Activated CD4-positive, alpha-beta T cell treated with anti-CD3 and anti-CD28 coated beads for 36 hours (primary cell): Measurements from ENCODE around the gene KCTD20. TPM values are rescaled to one million over a fixed set of nuclear protein-coding genes. Genes with fewer than 3 reads are reported as not detected.

Experiments
- ATAC-seq: fragments of 200-7000 bp; cut with Tn5 transposase; one replicate; pipeline ENCODE4 v1.10.0; 2021; ENCODE audit warnings: mild to moderate bottlenecking, moderate library complexity
- CTCF ChIA-PET: fragments of 350-600 bp; sonication (Branson Sonifier 250); formaldehyde crosslinking; loops from one replicate; lab custom pipeline; 2021; ENCODE audit warnings: antibody characterized with exemption; lab: Charles Lee
- POLR2A ChIA-PET: fragments of 350-600 bp; sonication (Branson Sonifier 250); formaldehyde crosslinking; loops from one replicate; lab custom pipeline; 2021; ENCODE audit warnings: antibody characterized with exemption, inconsistent platforms; lab: Charles Lee
- DNase-seq: peaks from one replicate; pipeline ENCODE4 v3.0.0-alpha.2; 2020
- H3K27ac Mint-ChIP-seq: one replicate; pipeline ENCODE4 v1.8.0; 2021; ENCODE audit warnings: mixed read lengths
- H3K27me3 Mint-ChIP-seq: one replicate; pipeline ENCODE4 v1.8.0; 2021; ENCODE audit warnings: mixed read lengths
- H3K36me3 Mint-ChIP-seq: one replicate; pipeline ENCODE4 v1.8.0; 2021; ENCODE audit warnings: low read depth, mixed read lengths
- H3K4me1 Mint-ChIP-seq: one replicate; pipeline ENCODE4 v1.8.0; 2021; ENCODE audit warnings: mixed read lengths
- H3K4me3 Mint-ChIP-seq: one replicate; pipeline ENCODE4 v1.8.0; 2021; ENCODE audit warnings: mild to moderate bottlenecking, moderate library complexity, mixed read lengths
- H3K9me3 Mint-ChIP-seq: one replicate; pipeline ENCODE4 v1.8.0; 2021; ENCODE audit warnings: low read depth, mixed read lengths
- intact Hi-C, 2 experiments: fragments of 100-400 bp; cut with DNase I in 1 of 2; cut with micrococcal nuclease in 1 of 2; formaldehyde crosslinking; loops; one replicate each; pipeline versions ENCODE4 v1.14.2 to v1.15.1; 2022 to 2024; cut with DNase I, micrococcal nuclease
- total RNA-seq, 2 experiments: library from RNA; stranded (reverse); gene quantifications; one replicate each; pipeline ENCODE4 v1.2.3, GENCODE V29; 2021

KCTD20 gene
- total RNA-seq, 2 experiments from 2014 or later: 46.5 to 50.6 TPM

DNA sequence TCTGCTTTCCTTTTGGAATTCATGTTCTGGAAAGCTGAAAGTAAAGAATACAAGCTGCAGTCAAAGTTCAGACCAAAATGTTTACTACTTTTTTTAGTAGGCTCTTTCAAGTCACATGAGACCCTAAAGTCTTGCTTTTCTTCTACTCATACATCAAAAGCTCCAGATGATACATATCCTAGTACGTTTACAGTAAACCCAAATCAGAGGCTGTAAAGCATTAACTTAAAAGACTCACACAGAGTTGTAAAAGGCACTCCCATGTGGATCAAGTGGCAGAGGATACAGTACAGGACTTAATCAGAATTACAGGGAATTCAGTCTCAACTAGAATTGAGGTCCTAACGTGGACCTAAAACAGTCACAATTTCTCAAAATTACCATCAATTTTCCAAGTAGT is 63.8 kb downstream of the KCTD20 start:
- Mint-ChIP-seq H3K4me1 (peaks cover 28% of the 10 kb centered on the region), H3K4me3 (no peak overlapping the region), H3K36me3 (peaks cover 44% of the 10 kb centered on the region), H3K27ac (peak overlapping the region; percentile 61), H3K9me3 (no peaks in the 10 kb centered on the region), H3K27me3 (no peaks in the 10 kb centered on the region)
- DNase-seq: no peak
- intact Hi-C loops: no loop called here
- ChIA-PET POLR2A (no interaction called here), CTCF (interaction anchor here (1.1 kb wide), 1 partner anchor 11 kb away, joined by 4 read pairs; no protein-coding TSS in a partner anchor)
- ATAC-seq: peak; percentile 65

- no peaks in the 10 kb centered on the region for H3K9me3 Mint-ChIP-seq
- H3K4me3 Mint-ChIP-seq: no peak overlapping the region
- peaks cover 50% of the 10 kb centered on the region for H3K36me3 Mint-ChIP-seq
- POLR2A ChIA-PET: no interaction called here
- H3K4me1 Mint-ChIP-seq: peaks cover 28% of the 10 kb centered on the region
- DNase-seq (no peak), ATAC-seq (no peak)
- H3K27ac Mint-ChIP-seq: no peak overlapping the region
- no peaks in the 10 kb centered on the region for H3K27me3 Mint-ChIP-seq
- intact Hi-C loops: no loop called here
- CTCF ChIA-PET: interaction anchor here (0.6 to 0.9 kb wide), 3 partner anchors 9 to 24 kb away, joined by 3 to 4 read pairs (median 4); no protein-coding TSS in a partner anchor
Measured at GRCh38 chr6:36508532-36508931, 65.7 kb downstream of the KCTD20 start.

DNA sequence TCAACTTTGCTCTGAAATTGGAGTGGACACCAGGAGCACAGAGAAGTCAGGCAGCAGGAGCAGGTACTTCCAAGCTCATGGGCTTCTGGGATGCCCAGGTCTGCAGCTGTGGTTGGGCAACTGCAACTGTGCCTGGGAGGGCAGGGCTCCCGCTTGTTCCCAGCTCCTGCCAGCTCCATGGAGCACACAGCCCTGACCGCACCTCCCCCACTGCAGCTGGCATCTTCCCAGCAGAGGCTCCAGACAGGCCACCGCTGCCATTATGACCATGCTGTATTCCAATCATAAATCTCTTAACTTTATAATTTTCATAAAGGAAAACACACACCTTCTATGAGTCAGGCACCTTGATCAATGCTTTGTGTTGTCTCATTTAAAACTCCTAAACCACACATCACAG is 67.6 kb downstream of the KCTD20 start:
- Mint-ChIP-seq H3K27ac (no peak overlapping the region), H3K36me3 (peaks cover 56% of the 10 kb centered on the region)
- intact Hi-C loops: no loop called here

GRCh38 chr6:36514554-36515456 is 72.0 kb downstream of the KCTD20 start:
- Mint-ChIP-seq H3K27ac (peak overlapping the region; percentile 34), H3K27me3 (no peaks in the 10 kb centered on the region), H3K36me3 (peaks cover 54% of the 10 kb centered on the region), H3K4me1 (peaks cover 34% of the 10 kb centered on the region), H3K4me3 (no peak overlapping the region), H3K9me3 (no peaks in the 10 kb centered on the region)
- DNase-seq (no peak), ATAC-seq (no peak)
- ChIA-PET POLR2A (interaction anchor here (0.7 kb wide), 1 partner anchor 37 kb away, joined by 3 read pairs; no protein-coding TSS in a partner anchor), CTCF (interaction anchor here (0.7 to 1.3 kb wide), 2 partner anchors 53 to 299 kb away, joined by 3 read pairs; no protein-coding TSS in a partner anchor)
- intact Hi-C loops: no loop called here

More for the DNA sequence above, 67.6 kb downstream of the KCTD20 start:
- Mint-ChIP-seq H3K27me3 (no peaks in the 10 kb centered on the region), H3K4me1 (peaks cover 27% of the 10 kb centered on the region), H3K4me3 (no peak overlapping the region), H3K9me3 (no peaks in the 10 kb centered on the region)
- no peak for ATAC-seq
- ChIA-PET POLR2A (interaction anchor here (0.6 kb wide), 1 partner anchor 133 kb away, joined by 3 read pairs; no protein-coding TSS in a partner anchor), CTCF (interaction anchor here (0.5 kb wide), 1 partner anchor 35 kb away, joined by 3 read pairs; no protein-coding TSS in a partner anchor)
- no peak for DNase-seq

DNA sequence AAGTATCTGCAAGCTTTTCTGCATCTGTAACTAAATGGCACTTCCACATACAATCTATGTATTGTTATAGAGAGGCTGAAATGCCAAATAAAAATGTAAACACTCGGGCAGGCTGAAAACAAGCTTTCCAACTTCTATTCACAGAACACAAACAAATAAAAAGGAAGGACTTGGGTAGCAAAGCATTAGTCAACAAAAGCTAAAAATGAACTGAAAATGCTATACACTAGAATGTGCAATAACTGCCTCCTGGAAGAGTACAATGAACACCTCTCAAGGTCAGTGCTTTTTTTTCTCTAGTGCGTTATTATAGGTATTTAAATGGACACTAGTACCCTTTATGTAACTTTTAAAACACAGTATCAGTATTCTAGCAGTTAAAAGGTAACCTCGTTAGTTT is 73.0 kb downstream of the KCTD20 start:
- peaks cover 55% of the 10 kb centered on the region for H3K36me3 Mint-ChIP-seq
- intact Hi-C loops: no loop called here
- no peak for DNase-seq
- peaks cover 44% of the 10 kb centered on the region for H3K4me1 Mint-ChIP-seq
- no peaks in the 10 kb centered on the region for H3K9me3 Mint-ChIP-seq
- ChIA-PET POLR2A (interaction anchor here (0.7 kb wide), 1 partner anchor 38 kb away, joined by 3 read pairs; no protein-coding TSS in a partner anchor), CTCF (interaction anchor here (0.6 to 1.3 kb wide), 7 partner anchors 18 to 1419 kb away, joined by 3 to 7 read pairs (median 3); no protein-coding TSS in a partner anchor)
- ATAC-seq: no peak
- H3K27me3 Mint-ChIP-seq: no peaks in the 10 kb centered on the region
- no peak overlapping the region for H3K4me3 Mint-ChIP-seq
- no peak overlapping the region for H3K27ac Mint-ChIP-seq

- Mint-ChIP-seq H3K27me3 (no peaks in the 10 kb centered on the region), H3K4me3 (no peak overlapping the region), H3K36me3 (peaks cover 52% of the 10 kb centered on the region), H3K9me3 (no peaks in the 10 kb centered on the region), H3K4me1 (peaks cover 44% of the 10 kb centered on the region), H3K27ac (no peak overlapping the region)
- no peak for DNase-seq
- CTCF ChIA-PET: interaction anchor here (0.6 to 1.4 kb wide), 5 partner anchors 12 to 1419 kb away, joined by 3 to 7 read pairs (median 4); no protein-coding TSS in a partner anchor
- intact Hi-C loops: no loop called here
- no peak for ATAC-seq
- POLR2A ChIA-PET: no interaction called here
Measured at GRCh38 chr6:36516559-36516958, 73.8 kb downstream of the KCTD20 start.

- ATAC-seq (no peak), DNase-seq (no peak)
- no peak overlapping the region for H3K4me3 Mint-ChIP-seq
- H3K36me3 Mint-ChIP-seq: peaks cover 51% of the 10 kb centered on the region
- intact Hi-C loops: no loop called here
- no peaks in the 10 kb centered on the region for H3K9me3 Mint-ChIP-seq
- POLR2A ChIA-PET: no interaction called here
- CTCF ChIA-PET: interaction anchor here (0.5 to 1.4 kb wide), 3 partner anchors 12 to 631 kb away, joined by 4 to 6 read pairs (median 4); no protein-coding TSS in a partner anchor
- no peak overlapping the region for H3K27ac Mint-ChIP-seq
- peaks cover 46% of the 10 kb centered on the region for H3K4me1 Mint-ChIP-seq
- H3K27me3 Mint-ChIP-seq: no peaks in the 10 kb centered on the region
Measured at GRCh38 chr6:36516988-36517387, 74.2 kb downstream of the KCTD20 start.

- H3K9me3 Mint-ChIP-seq: no peaks in the 10 kb centered on the region
- H3K36me3 Mint-ChIP-seq: peaks cover 51% of the 10 kb centered on the region
- DNase-seq: no peak
- no peak overlapping the region for H3K4me3 Mint-ChIP-seq
- intact Hi-C loops: no loop called here
- ChIA-PET CTCF (interaction anchor here (0.5 to 1.4 kb wide), 3 partner anchors 11 to 632 kb away, joined by 4 to 6 read pairs (median 4); no protein-coding TSS in a partner anchor), POLR2A (no interaction called here)
- peaks cover 46% of the 10 kb centered on the region for H3K4me1 Mint-ChIP-seq
- H3K27ac Mint-ChIP-seq: no peak overlapping the region
- H3K27me3 Mint-ChIP-seq: no peaks in the 10 kb centered on the region
- no peak for ATAC-seq
Measured at GRCh38 chr6:36517408-36517807, 74.6 kb downstream of the KCTD20 start.

DNA sequence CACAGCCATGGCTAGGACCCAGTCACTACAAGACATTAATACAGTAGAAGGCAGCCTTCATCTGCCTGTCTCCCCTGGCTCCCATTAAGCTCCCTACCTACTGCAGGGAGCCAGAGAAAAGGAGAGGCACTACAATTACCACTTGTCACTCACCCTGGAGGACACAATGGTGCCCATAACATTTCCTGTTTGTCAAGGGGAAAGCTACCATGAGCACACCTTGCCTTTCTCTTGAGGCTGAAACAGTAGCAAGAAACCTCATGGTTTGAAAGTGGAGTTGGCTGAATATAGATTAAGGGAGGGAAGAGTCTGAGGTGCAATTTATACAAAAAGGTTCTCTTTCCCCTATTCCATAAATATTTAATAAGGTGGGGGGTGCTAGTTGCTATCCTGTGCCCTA is 76.6 kb downstream of the KCTD20 start:
- ChIA-PET CTCF (interaction anchor here (0.7 kb wide), 1 partner anchor 160 kb away, joined by 4 read pairs; no protein-coding TSS in a partner anchor), POLR2A (interaction anchor here (1.1 kb wide), 1 partner anchor 95 kb away, joined by 3 read pairs; no protein-coding TSS in a partner anchor)
- DNase-seq (no peak), ATAC-seq (no peak)
- Mint-ChIP-seq H3K9me3 (no peaks in the 10 kb centered on the region), H3K4me1 (peaks cover 46% of the 10 kb centered on the region), H3K36me3 (peaks cover 58% of the 10 kb centered on the region), H3K4me3 (no peak overlapping the region), H3K27me3 (no peaks in the 10 kb centered on the region), H3K27ac (peak overlapping the region; percentile 22)
- intact Hi-C loops: no loop called here

DNA sequence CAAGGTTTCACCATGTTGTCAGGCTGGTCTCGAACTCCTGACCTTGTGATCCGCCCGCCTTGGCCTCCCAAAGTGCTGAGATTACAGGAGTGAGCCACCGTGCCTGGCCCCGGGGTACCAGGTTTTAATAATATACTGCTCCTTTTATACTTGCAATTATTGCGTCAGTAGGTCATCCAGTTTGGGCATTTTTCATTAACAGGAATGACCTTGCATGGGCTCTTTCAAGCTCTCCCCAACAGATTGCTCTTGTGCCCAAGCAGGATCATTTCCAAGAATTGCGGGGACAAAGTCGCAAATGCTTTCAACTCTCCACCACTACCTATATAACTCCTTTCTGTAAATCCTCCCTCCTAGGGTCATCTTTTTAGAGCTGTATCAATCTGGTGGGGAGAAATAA is 80.7 kb downstream of the KCTD20 start:
- no peak for ATAC-seq
- H3K4me3 Mint-ChIP-seq: no peak overlapping the region
- peaks cover 37% of the 10 kb centered on the region for H3K4me1 Mint-ChIP-seq
- no peaks in the 10 kb centered on the region for H3K9me3 Mint-ChIP-seq
- ChIA-PET POLR2A (no interaction called here), CTCF (interaction anchor here (1.0 kb wide), 1 partner anchor 35 kb away, joined by 3 read pairs; no protein-coding TSS in a partner anchor)
- peaks cover 55% of the 10 kb centered on the region for H3K36me3 Mint-ChIP-seq
- H3K27me3 Mint-ChIP-seq: no peaks in the 10 kb centered on the region
- intact Hi-C loops: no loop called here
- no peak for DNase-seq
- H3K27ac Mint-ChIP-seq: no peak overlapping the region

DNA sequence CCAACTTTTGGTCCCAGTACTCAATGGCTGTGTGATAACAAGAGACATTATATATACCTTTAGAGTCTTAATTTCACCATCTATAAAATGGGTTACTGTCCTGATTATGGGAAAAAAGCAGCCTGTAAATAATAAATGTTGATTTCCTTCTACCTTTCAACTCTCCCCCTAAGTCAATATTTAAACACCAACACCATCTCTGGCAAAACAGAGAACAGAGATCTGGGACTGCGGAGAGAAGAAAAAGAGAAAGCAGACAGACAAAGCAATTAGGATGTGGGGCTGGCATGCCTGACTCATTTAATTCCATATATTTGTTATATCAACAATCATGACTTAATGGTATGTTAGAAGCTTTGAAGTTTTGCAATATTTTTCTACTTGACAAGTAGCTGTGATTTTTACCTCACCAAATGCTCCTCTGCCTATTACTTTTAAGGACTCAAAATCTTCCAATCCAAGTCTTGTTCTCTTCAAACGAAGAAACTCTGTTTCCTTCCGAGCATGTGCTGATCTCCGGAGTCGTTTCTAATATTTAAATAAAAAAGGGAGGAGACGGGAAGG is 81.2 kb downstream of the KCTD20 start:
- intact Hi-C loops: no loop called here
- Mint-ChIP-seq H3K36me3 (peaks cover 51% of the 10 kb centered on the region), H3K4me1 (peaks cover 36% of the 10 kb centered on the region), H3K9me3 (no peaks in the 10 kb centered on the region), H3K27me3 (no peaks in the 10 kb centered on the region), H3K27ac (no peak overlapping the region), H3K4me3 (no peak overlapping the region)
- CTCF ChIA-PET: interaction anchor here (1.0 kb wide), 1 partner anchor 36 kb away, joined by 3 read pairs; no protein-coding TSS in a partner anchor
- POLR2A ChIA-PET: no interaction called here
- DNase-seq (no peak), ATAC-seq (no peak)
